Trophoblast cell (in vitro differentiated cells and primary cell): ENCODE results near the gene THSD4.

Experiments used
- DNase-seq, 2 donors: peaks; one replicate each; pipeline ENCODE4 v3.0.0-alpha.2; 2016
- H2AFZ ChIP-seq: 2 replicates; pipeline ENCODE4 v1.6.1; 2013; ENCODE audit warnings: low read length, moderate library complexity, mild to moderate bottlenecking; ENCODE audit not compliant: insufficient read depth, poor library complexity
- H2AK5ac ChIP-seq: 2 replicates; pipeline ENCODE4 v1.6.1; 2013; ENCODE audit warnings: mild to moderate bottlenecking, low read length
- H2BK120ac ChIP-seq: 2 replicates; pipeline ENCODE4 v1.6.1; 2013; ENCODE audit warnings: low read length, mild to moderate bottlenecking, moderate library complexity; ENCODE audit not compliant: insufficient read depth, poor library complexity
- H2BK12ac ChIP-seq: 2 replicates; pipeline ENCODE4 v1.6.1; 2013; ENCODE audit warnings: mild to moderate bottlenecking, low read length, moderate library complexity
- H2BK5ac ChIP-seq: 2 replicates; pipeline ENCODE4 v1.6.1; 2013; ENCODE audit warnings: low read length, low read depth, moderate library complexity, mild to moderate bottlenecking; ENCODE audit not compliant: poor library complexity
- H3K14ac ChIP-seq: 2 replicates; pipeline ENCODE4 v1.6.1; 2013; ENCODE audit warnings: mild to moderate bottlenecking, low read length
- H3K18ac ChIP-seq: 2 replicates; pipeline ENCODE4 v1.6.1; 2013; ENCODE audit warnings: mild to moderate bottlenecking, low read length
- H3K23ac ChIP-seq: 2 replicates; pipeline ENCODE4 v1.6.1; 2013; ENCODE audit warnings: low read length
- H3K27ac ChIP-seq: 2 replicates; pipeline ENCODE4 v1.5.1; 2013; ENCODE audit warnings: low read depth, mild to moderate bottlenecking, inconsistent platforms, low read length, moderate library complexity
- H3K27me3 ChIP-seq: 2 replicates; pipeline ENCODE4 v1.6.1; 2013; ENCODE audit warnings: inconsistent platforms, mild to moderate bottlenecking, low read length, moderate library complexity; ENCODE audit not compliant: insufficient read depth
- H3K36me3 ChIP-seq, 2 experiments: 1 replicate in 1 of 2; 2 replicates in 1 of 2; pipeline ENCODE4 v1.6.1; 2013; ENCODE audit warnings: low read length in 2 of 2, mild to moderate bottlenecking in 2 of 2, moderate library complexity in 1 of 2; ENCODE audit not compliant: insufficient read depth in 2 of 2, control insufficient read depth in 1 of 2
- H3K4ac ChIP-seq: 2 replicates; pipeline ENCODE4 v1.6.1; 2013; ENCODE audit warnings: low read depth, mild to moderate bottlenecking, low read length, moderate library complexity
- H3K4me1 ChIP-seq, 2 experiments: 1 replicate in 1 of 2; 2 replicates in 1 of 2; pipeline ENCODE4 v1.6.1; 2013; ENCODE audit warnings: low read length in 2 of 2, mild to moderate bottlenecking in 2 of 2, moderate library complexity in 1 of 2; ENCODE audit not compliant: insufficient read depth in 2 of 2, control insufficient read depth in 1 of 2
- H3K4me2 ChIP-seq: 2 replicates; pipeline ENCODE4 v1.6.1; 2013; ENCODE audit warnings: inconsistent platforms, mild to moderate bottlenecking, low read length, moderate library complexity
- H3K4me3 ChIP-seq: 2 replicates; pipeline ENCODE4 v1.5.1; 2013; ENCODE audit warnings: mild to moderate bottlenecking, low read depth, low read length, inconsistent platforms
- H3K79me1 ChIP-seq: one replicate; pipeline ENCODE4 v1.6.1; 2013; ENCODE audit warnings: low read length
- H3K79me2 ChIP-seq: 2 replicates; pipeline ENCODE4 v1.6.1; 2013; ENCODE audit warnings: low read length, mild to moderate bottlenecking; ENCODE audit not compliant: control insufficient read depth, insufficient read depth, poor library complexity
- H3K9ac ChIP-seq: 2 replicates; pipeline ENCODE4 v1.6.1; 2013; ENCODE audit warnings: mild to moderate bottlenecking, low read length
- H3K9me3 ChIP-seq: 2 replicates; pipeline ENCODE4 v1.6.1; 2013; ENCODE audit warnings: low read depth, mild to moderate bottlenecking, control low read depth, inconsistent platforms, low read length; ENCODE audit not compliant: insufficient read depth
- H4K12ac ChIP-seq: 2 replicates; pipeline ENCODE4 v1.6.1; 2013; ENCODE audit warnings: low read depth, mild to moderate bottlenecking, low read length, moderate library complexity
- H4K8ac ChIP-seq: 2 replicates; pipeline ENCODE4 v1.6.1; 2013; ENCODE audit warnings: low read depth, mild to moderate bottlenecking, low read length, moderate library complexity
- H4K91ac ChIP-seq: one replicate; pipeline ENCODE4 v1.6.1; 2013; ENCODE audit warnings: low read depth, mild to moderate bottlenecking, low read length, moderate library complexity
- WGBS: extraction: QIAGEN DNeasy Blood & Tissue Kit; methylation state at CpG from one replicate; pipeline ENCODE4 v1.1.7; 2013; ENCODE audit warnings: missing lambda C conversion rate; ENCODE audit not compliant: insufficient read length, insufficient coverage; ENCODE audit errors: extremely low coverage; 5-methylcytosine and 5-hydroxymethylcytosine counted together

Gene THSD4

DNA sequence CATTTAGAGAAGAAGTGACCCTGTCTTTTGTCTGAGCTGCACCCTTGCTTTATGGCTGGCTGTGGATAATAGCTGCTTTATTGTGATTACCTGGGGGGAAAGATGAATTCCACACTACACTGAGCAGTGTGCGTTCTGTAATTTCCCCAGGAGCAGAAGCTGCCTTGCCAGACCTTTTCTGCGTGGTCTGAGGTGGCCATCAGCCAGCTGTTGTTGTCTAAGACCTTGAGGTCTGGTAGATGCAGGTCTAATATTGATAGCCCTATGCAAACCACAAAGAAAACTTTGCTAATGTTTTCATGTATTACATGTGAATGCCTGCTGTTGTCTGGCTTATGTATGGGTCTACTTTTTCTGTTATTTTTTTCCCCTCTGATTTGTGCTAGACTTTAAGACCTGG, 144.6 kb downstream of the THSD4 start:
- Histone ChIP-seq H4K91ac (no peak overlapping the region), H3K4me3 (no peak overlapping the region), H3K27ac (no peak overlapping the region), H3K27me3 (peaks cover 25% of the 10 kb centered on the region), H3K9ac (no peak overlapping the region), H2AFZ (no peak overlapping the region), H2BK120ac (no peak overlapping the region), H3K79me2 (no peaks in the 10 kb centered on the region), H2AK5ac (no peak overlapping the region), H3K4ac (no peak overlapping the region), H3K18ac (no peak overlapping the region), H2BK5ac (no peak overlapping the region), H3K4me1 (peaks cover 0 to 4% of the 10 kb centered on the region in 2 experiments), H3K36me3 (no peaks in the 10 kb centered on the region), H3K14ac (no peak overlapping the region), H3K9me3 (peaks cover 2% of the 10 kb centered on the region), H3K4me2 (no peak overlapping the region), H3K23ac (no peak overlapping the region), H2BK12ac (no peak overlapping the region), H3K79me1 (no peaks in the 10 kb centered on the region), H4K8ac (no peak overlapping the region), H4K12ac (no peak overlapping the region)
- no peak for DNase-seq
- WGBS, result no CpG with 5 or more reads among the region's 2 CpGs

DNA sequence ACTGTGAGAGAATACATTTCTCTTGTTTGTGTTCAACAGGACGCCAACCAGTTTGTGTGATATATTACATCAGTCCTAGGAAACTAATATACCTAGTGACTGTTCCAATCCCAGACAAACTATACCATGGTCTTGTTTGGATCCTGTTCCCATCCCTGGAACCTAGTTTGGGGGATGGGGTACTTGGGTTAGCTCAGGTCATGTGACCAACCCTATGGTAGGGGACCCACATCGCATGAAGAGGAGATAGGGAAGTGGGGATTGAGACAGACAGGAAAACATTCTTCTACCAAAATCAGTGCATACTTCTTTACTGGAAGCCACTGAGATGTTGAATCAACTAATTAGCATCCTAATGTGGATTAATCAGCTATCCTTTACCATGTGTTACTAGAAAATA, 146.1 kb downstream of the THSD4 start:
- DNase-seq, result no peak
- Histone ChIP-seq H2BK12ac (no peak overlapping the region), H3K4me1 (peaks cover 0 to 4% of the 10 kb centered on the region in 2 experiments), H3K27me3 (peaks cover 18% of the 10 kb centered on the region), H3K9me3 (peaks cover 5% of the 10 kb centered on the region), H2BK5ac (no peak overlapping the region), H3K18ac (no peak overlapping the region), H2AK5ac (no peak overlapping the region), H3K9ac (no peak overlapping the region), H3K4ac (no peak overlapping the region), H3K4me3 (no peak overlapping the region), H2AFZ (no peak overlapping the region), H3K79me2 (no peaks in the 10 kb centered on the region), H3K23ac (no peak overlapping the region), H2BK120ac (no peak overlapping the region), H3K36me3 (no peaks in the 10 kb centered on the region), H3K79me1 (no peaks in the 10 kb centered on the region), H4K8ac (no peak overlapping the region), H4K12ac (no peak overlapping the region), H4K91ac (no peak overlapping the region), H3K4me2 (no peak overlapping the region), H3K27ac (no peak overlapping the region), H3K14ac (no peak overlapping the region)
- no CpG with 5 or more reads among the region's 2 CpGs for WGBS

DNA sequence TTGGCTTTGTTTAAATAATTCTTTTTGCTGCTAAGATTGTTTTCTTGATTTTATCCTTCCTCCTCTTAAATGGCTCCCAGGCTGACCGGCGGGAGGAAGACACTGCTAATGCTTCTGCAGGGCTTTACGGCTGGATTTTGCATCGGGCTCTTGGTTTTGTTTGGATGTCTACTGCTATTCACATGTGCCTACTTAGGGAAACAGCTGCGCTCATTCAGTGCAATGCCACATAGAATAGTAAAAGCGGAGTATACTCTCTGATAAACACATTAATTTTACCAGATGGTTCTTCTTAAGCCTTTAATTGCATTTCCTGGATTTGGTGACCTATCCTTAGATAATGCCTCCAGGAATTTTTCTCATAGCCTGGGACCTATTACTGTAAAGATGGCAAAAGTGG, 146.6 kb downstream of the THSD4 start:
- H3K4ac ChIP-seq, result no peak overlapping the region

DNA sequence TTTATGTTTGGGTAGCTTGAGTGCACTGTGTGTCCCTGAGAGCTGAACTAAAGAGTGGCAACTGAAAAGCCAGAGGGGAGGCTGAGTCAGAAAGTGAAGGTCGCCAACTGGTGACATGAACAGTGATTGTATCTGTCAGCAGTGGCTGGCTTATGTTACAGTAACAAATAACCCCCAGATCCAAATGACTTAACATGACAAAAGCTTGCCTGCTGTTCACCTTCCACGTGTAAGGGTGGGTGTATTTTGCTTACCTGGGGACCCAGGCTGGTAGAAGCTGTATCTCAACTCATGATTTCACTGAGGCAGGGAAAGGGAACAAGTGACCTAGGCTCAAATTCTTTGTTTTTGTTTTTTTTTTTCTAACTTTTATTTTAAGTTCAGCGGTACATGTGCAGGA, 147.3 kb downstream of the THSD4 start:
- Histone ChIP-seq H3K4me2 (no peak overlapping the region), H4K8ac (no peak overlapping the region), H3K23ac (no peak overlapping the region), H3K27ac (no peak overlapping the region), H4K91ac (no peak overlapping the region), H3K9me3 (peaks cover 3% of the 10 kb centered on the region), H3K79me1 (no peaks in the 10 kb centered on the region), H3K18ac (no peak overlapping the region), H2BK5ac (no peak overlapping the region), H3K27me3 (peaks cover 9% of the 10 kb centered on the region), H3K4me3 (no peak overlapping the region), H3K79me2 (no peaks in the 10 kb centered on the region), H2BK120ac (no peak overlapping the region), H3K4me1 (peaks cover 0 to 4% of the 10 kb centered on the region in 2 experiments), H3K4ac (no peak overlapping the region), H2AK5ac (no peak overlapping the region), H3K9ac (no peak overlapping the region), H2BK12ac (no peak overlapping the region), H3K36me3 (no peaks in the 10 kb centered on the region), H4K12ac (no peak overlapping the region), H3K14ac (no peak overlapping the region), H2AFZ (no peak overlapping the region)
- no peak for DNase-seq
- no CpG with 5 or more reads among the region's 3 CpGs for WGBS

More for the DNA sequence above, 146.6 kb downstream of the THSD4 start:
- no CpG with 5 or more reads among the region's 6 CpGs for WGBS
- Histone ChIP-seq H4K12ac (no peak overlapping the region), H3K36me3 (no peaks in the 10 kb centered on the region), H3K4me2 (no peak overlapping the region), H3K79me2 (no peaks in the 10 kb centered on the region), H3K27me3 (peaks cover 15% of the 10 kb centered on the region), H3K9me3 (peaks cover 3% of the 10 kb centered on the region), H3K9ac (no peak overlapping the region), H3K14ac (no peak overlapping the region), H2BK5ac (no peak overlapping the region), H4K91ac (no peak overlapping the region), H3K18ac (no peak overlapping the region), H3K4me3 (no peak overlapping the region), H3K4me1 (peaks cover 0 to 4% of the 10 kb centered on the region in 2 experiments), H2BK120ac (no peak overlapping the region), H3K79me1 (no peaks in the 10 kb centered on the region), H2AK5ac (no peak overlapping the region), H2AFZ (no peak overlapping the region), H3K27ac (no peak overlapping the region), H2BK12ac (no peak overlapping the region), H3K23ac (no peak overlapping the region), H4K8ac (no peak overlapping the region)
- DNase-seq, result no peak
